CD14-positive monocyte (primary cell): ENCODE data around the gene COL12A1. TPM values are rescaled to one million over a fixed set of nuclear protein-coding genes. Genes with fewer than 3 reads are reported as not detected.

ENCODE experiments used
- DNase-seq, 3 donors: peaks; one replicate each; pipeline ENCODE4 v3.0.0-alpha.2; 2011 to 2022
- H2AFZ ChIP-seq: 2 replicates; pipeline ENCODE4 v1.6.0; 2012; ENCODE audit warnings: mild to moderate bottlenecking, low read depth, low read length, inconsistent platforms; ENCODE audit not compliant: insufficient read depth, poor library complexity, severe bottlenecking
- H3K27ac ChIP-seq, 2 donors: 1 replicate in 1 of 2; 2 replicates in 1 of 2; pipeline ENCODE4 v1.5.1; 2012 to 2013; ENCODE audit warnings: low read length in 2 of 2, control low read depth in 1 of 2, inconsistent platforms in 1 of 2, low read depth in 1 of 2, mild to moderate bottlenecking in 1 of 2
- H3K27me3 ChIP-seq, 2 donors: one replicate each; pipeline versions ENCODE4 v1.6.0 to v1.6.1; 2011 to 2013; ENCODE audit warnings: low read length in 2 of 2; ENCODE audit not compliant: control insufficient read depth in 2 of 2, insufficient read depth in 2 of 2
- H3K36me3 ChIP-seq, 2 donors: replicated peaks in 1 of 2; 1 replicate in 1 of 2; 2 replicates in 1 of 2; pipeline versions ENCODE4 v1.5.1 to v1.6.1; 2012 to 2013; ENCODE audit warnings: low read length in 2 of 2, control low read depth in 1 of 2, inconsistent platforms in 1 of 2, mild to moderate bottlenecking in 1 of 2; ENCODE audit not compliant: insufficient read depth in 2 of 2, control insufficient read depth in 1 of 2
- H3K4me1 ChIP-seq, 2 donors: 1 replicate in 1 of 2; 2 replicates in 1 of 2; pipeline versions ENCODE4 v1.5.1 to v1.6.1; 2012 to 2013; ENCODE audit warnings: low read length in 2 of 2, control low read depth in 1 of 2, inconsistent platforms in 1 of 2, mild to moderate bottlenecking in 1 of 2, moderate library complexity in 1 of 2; ENCODE audit not compliant: insufficient read depth in 2 of 2, control insufficient read depth in 1 of 2
- H3K4me2 ChIP-seq: replicated peaks from 2 replicates; pipeline ENCODE3; 2012; ENCODE audit warnings: low read length, moderate library complexity, mild to moderate bottlenecking; ENCODE audit not compliant: poor library complexity, severe bottlenecking; ENCODE audit errors: extremely low read depth
- H3K4me3 ChIP-seq, 3 experiments: fragments of 200-600 bp in 1 of 3; sonication (generic) in 1 of 3; replicated peaks in 1 of 3; 1 replicate in 2 of 3; 2 replicates in 1 of 3; pipeline ENCODE4 v1.5.1; 2011 to 2013; ENCODE audit warnings: low read length in 3 of 3, mild to moderate bottlenecking in 3 of 3, control low read depth in 2 of 3, low read depth in 2 of 3, inconsistent platforms in 1 of 3, moderate library complexity in 1 of 3
- H3K79me2 ChIP-seq: 2 replicates; pipeline ENCODE4 v1.6.0; 2012; ENCODE audit warnings: mild to moderate bottlenecking, control low read depth, inconsistent platforms, low read length, moderate library complexity; ENCODE audit not compliant: insufficient read depth
- H3K9ac ChIP-seq: 2 replicates; pipeline ENCODE4 v1.6.0; 2017; ENCODE audit warnings: low read length, mild to moderate bottlenecking; ENCODE audit not compliant: insufficient read depth, poor library complexity, severe bottlenecking
- H3K9me3 ChIP-seq, 2 donors: replicated peaks in 1 of 2; 1 replicate in 1 of 2; 2 replicates in 1 of 2; pipeline versions ENCODE4 v1.5.1 to v1.6.1; 2012 to 2013; ENCODE audit warnings: low read length in 2 of 2, control low read depth in 1 of 2; ENCODE audit not compliant: control insufficient read depth in 1 of 2, insufficient read depth in 1 of 2
- H4K20me1 ChIP-seq: 2 replicates; pipeline ENCODE4 v1.6.0; 2012; ENCODE audit warnings: mild to moderate bottlenecking, low read length, control low read depth, moderate library complexity; ENCODE audit not compliant: insufficient read depth
- H3K27ac Mint-ChIP-seq, 7 donors: one replicate each; pipeline ENCODE4 v1.8.0; 2020; ENCODE audit warnings: mild to moderate bottlenecking in 7 of 7, mixed read lengths in 7 of 7, moderate library complexity in 6 of 7, inconsistent platforms in 2 of 7
- H3K27me3 Mint-ChIP-seq, 3 donors: one replicate each; pipeline ENCODE4 v1.8.0; 2021 to 2022; ENCODE audit warnings: low read depth in 3 of 3, mild to moderate bottlenecking in 3 of 3, mixed read lengths in 3 of 3, moderate library complexity in 3 of 3, inconsistent platforms in 1 of 3
- H3K36me3 Mint-ChIP-seq, 2 donors: one replicate each; pipeline ENCODE4 v1.8.0; 2020; ENCODE audit warnings: mixed read lengths in 2 of 2, inconsistent platforms in 1 of 2, mild to moderate bottlenecking in 1 of 2
- H3K4me1 Mint-ChIP-seq: one replicate; pipeline ENCODE4 v1.8.0; 2020; ENCODE audit warnings: mild to moderate bottlenecking, mixed read lengths
- H3K4me3 Mint-ChIP-seq, 2 donors: one replicate each; pipeline ENCODE4 v1.8.0; 2020; ENCODE audit warnings: mild to moderate bottlenecking in 2 of 2, mixed read lengths in 2 of 2, moderate library complexity in 1 of 2
- H3K9me3 Mint-ChIP-seq, 7 donors: one replicate each; pipeline ENCODE4 v1.8.0; 2020 to 2022; ENCODE audit warnings: mixed read lengths in 7 of 7, mild to moderate bottlenecking in 6 of 7, moderate library complexity in 6 of 7, inconsistent platforms in 2 of 7
- WGBS: methylation state at CpG from one replicate; pipeline ENCODE4 v1.1.5; 2013; ENCODE audit warnings: missing lambda C conversion rate; ENCODE audit not compliant: insufficient coverage; 5-methylcytosine and 5-hydroxymethylcytosine counted together
- intact Hi-C, 2 donors: fragments of 100-400 bp; cut with micrococcal nuclease; formaldehyde crosslinking; loops; one replicate each; pipeline versions ENCODE4 v1.15.0 to v1.15.1; 2023
- polyA plus RNA-seq, 3 donors: library from polyadenylated mRNA; depleted of rRNA in 1 of 3; unstranded in 2 of 3; stranded (reverse) in 1 of 3; fragments of 300-500 nt in 2 of 3; fragments of >200 nt in 1 of 3; fragmentation: Illumina TruSeq in 2 of 3; gene quantifications; 1 replicate in 2 of 3; 2 replicates in 1 of 3; pipeline ENCODE4 v1.2.3, GENCODE V29; 2012 to 2021
- TF ChIP-seq, protein P1 (sequence below): fragments of 200-600 bp; IDR thresholded peaks from one replicate; pipeline ENCODE4 v1.8.0; 2022; ENCODE audit warnings: antibody characterized with exemption, mild to moderate bottlenecking

The COL12A1 gene
- polyA plus RNA-seq, 3 donors: not detected

DNA sequence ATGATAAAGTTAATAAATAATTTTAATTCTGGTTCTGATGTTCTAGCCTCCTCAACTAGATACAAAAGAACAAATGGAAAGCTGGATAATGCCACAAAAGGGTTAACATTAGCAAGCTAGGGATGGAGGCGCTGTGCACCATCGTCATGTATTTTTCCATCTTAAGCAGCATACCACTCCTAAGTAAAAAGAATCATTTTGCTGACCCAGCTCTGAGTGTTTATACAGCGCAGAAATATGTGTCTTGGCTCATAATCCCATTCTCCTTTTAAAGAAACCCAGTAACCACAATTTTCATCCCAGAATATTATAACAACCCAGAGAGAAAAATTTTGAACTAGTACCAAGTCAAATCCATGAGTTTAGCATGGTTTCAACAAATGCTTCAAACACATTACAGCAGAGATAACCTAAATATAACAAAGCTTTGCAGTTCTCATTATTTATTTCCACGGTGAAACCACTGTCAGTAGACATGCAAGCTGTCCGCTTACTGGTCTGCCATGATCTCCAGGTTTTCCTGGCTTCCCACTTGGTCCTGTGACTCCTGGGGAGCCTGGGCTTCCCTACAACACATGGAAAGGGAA, 111.1 kb downstream of the COL12A1 start:
- Histone ChIP-seq H3K4me2 (no peak overlapping the region), H3K27ac (no peak overlapping the region), H3K9me3 (no peaks in the 10 kb centered on the region), H3K9ac (no peak overlapping the region), H3K36me3 (no peaks in the 10 kb centered on the region), H2AFZ (no peak overlapping the region), H3K79me2 (no peaks in the 10 kb centered on the region), H3K27me3 (no peaks in the 10 kb centered on the region), H3K4me3 (no peak overlapping the region), H4K20me1 (no peaks in the 10 kb centered on the region), H3K4me1 (no peaks in the 10 kb centered on the region)
- intact Hi-C loops: no loop called here
- no peaks in the 10 kb centered on the region for H3K4me1 Mint-ChIP-seq
- no peak for DNase-seq
- WGBS: 89% methylated on average over 2 of the region's 5 CpGs
- H3K4me3 Mint-ChIP-seq: no peak overlapping the region
- H3K27me3 Mint-ChIP-seq: peaks cover 0 to 4% (median 2%) of the 10 kb centered on the region in 3 donors
- no peaks in the 10 kb centered on the region for H3K36me3 Mint-ChIP-seq
- TF ChIP-seq, protein P1, sequence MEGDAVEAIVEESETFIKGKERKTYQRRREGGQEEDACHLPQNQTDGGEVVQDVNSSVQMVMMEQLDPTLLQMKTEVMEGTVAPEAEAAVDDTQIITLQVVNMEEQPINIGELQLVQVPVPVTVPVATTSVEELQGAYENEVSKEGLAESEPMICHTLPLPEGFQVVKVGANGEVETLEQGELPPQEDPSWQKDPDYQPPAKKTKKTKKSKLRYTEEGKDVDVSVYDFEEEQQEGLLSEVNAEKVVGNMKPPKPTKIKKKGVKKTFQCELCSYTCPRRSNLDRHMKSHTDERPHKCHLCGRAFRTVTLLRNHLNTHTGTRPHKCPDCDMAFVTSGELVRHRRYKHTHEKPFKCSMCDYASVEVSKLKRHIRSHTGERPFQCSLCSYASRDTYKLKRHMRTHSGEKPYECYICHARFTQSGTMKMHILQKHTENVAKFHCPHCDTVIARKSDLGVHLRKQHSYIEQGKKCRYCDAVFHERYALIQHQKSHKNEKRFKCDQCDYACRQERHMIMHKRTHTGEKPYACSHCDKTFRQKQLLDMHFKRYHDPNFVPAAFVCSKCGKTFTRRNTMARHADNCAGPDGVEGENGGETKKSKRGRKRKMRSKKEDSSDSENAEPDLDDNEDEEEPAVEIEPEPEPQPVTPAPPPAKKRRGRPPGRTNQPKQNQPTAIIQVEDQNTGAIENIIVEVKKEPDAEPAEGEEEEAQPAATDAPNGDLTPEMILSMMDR: no peak
- H3K9me3 Mint-ChIP-seq: peaks cover 0 to 2% (median 0%) of the 10 kb centered on the region in 7 donors
- no peak overlapping the region for H3K27ac Mint-ChIP-seq

DNA sequence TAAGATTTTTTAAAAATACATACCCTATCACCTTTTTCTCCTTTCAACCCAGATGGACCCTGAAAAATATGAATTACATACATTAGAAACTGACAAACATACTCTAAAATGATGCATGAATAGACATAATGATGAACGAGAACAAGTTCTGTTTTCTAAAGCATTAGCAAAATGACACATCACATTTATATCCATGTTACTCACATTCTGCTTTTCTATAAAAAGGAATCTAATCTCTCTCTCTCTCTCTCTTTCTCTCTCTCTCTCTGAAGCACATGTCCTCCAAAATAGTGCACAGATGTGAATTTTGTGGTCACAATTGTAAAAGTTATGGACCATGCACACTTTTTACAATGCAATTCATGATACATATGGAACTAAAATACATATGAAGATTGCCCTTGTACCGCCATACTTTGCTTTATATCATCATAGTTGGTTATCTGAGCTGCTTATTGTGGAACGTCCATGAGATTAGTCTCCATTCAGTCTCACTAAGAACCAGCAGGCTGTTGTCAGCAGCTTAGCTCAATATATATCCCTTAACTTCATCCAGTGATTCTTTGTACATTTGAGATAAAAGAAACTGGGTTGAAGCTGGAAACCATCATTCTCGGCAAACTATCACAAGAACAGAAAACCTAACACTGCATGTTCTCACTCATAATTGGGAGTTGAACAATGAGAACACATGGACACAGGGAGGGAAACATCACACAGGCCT, 114.2 kb downstream of the COL12A1 start:
- intact Hi-C loops: no loop called here
- WGBS: no CpG with 5 or more reads among the region's 4 CpGs

More for the DNA sequence above, 114.2 kb downstream of the COL12A1 start:
- no peak overlapping the region for H3K9ac ChIP-seq
- no peak overlapping the region for H3K4me3 ChIP-seq
- no peak overlapping the region for H3K27ac ChIP-seq
- Mint-ChIP-seq H3K4me1 (no peaks in the 10 kb centered on the region), H3K4me3 (no peak overlapping the region), H3K27ac (no peak overlapping the region), H3K27me3 (peaks cover 0 to 2% (median 0%) of the 10 kb centered on the region in 3 donors), H3K36me3 (no peaks in the 10 kb centered on the region), H3K9me3 (peaks cover 0 to 2% (median 0%) of the 10 kb centered on the region in 7 donors)
- DNase-seq: no peak
- H3K36me3 ChIP-seq: no peaks in the 10 kb centered on the region
- H3K27me3 ChIP-seq: no peaks in the 10 kb centered on the region
- H2AFZ ChIP-seq: no peak overlapping the region
- TF ChIP-seq, protein P1: no peak
- no peaks in the 10 kb centered on the region for H3K4me1 ChIP-seq
- no peaks in the 10 kb centered on the region for H3K79me2 ChIP-seq
- H3K9me3 ChIP-seq: no peaks in the 10 kb centered on the region
- H4K20me1 ChIP-seq: no peaks in the 10 kb centered on the region
- no peak overlapping the region for H3K4me2 ChIP-seq
